Liver (tissue), 3 donors: ENCODE data around the gene IPO8.

ENCODE experiments used
- TF ChIP-seq, protein P1 (sequence below): fragments of 150-350 bp; IDR thresholded peaks from 2 replicates; pipeline ENCODE4 v1.5.1; 2017; ENCODE audit warnings: improper control_type of control experiment, low read depth, low read length; ENCODE audit not compliant: missing input control
- TF ChIP-seq, protein P2 (sequence below): IDR thresholded peaks from 2 replicates; pipeline ENCODE4 v1.6.1; 2016; ENCODE audit warnings: antibody characterized with exemption
- donor health status: healthy.
- donor health status: healthy.

DNA sequence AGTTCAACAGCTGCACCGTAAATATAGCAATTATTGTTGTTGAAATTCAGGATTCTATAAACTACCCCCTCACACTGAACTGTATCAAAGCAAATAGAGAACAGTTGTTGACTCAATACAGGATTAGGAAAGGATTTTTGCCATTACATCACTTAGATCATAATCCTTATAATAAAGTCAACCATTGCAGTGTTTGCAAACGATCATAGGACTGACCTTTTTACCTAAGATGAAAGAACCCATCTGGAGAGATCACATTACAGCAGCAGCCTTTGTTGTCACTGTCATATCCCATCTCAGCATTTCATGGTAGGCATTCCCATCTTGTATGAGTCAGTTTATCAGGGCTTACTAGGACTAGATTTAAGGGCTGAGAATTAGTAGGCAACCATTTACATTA, 96.1 kb downstream of the IPO8 start:
- TF ChIP-seq, protein P1, sequence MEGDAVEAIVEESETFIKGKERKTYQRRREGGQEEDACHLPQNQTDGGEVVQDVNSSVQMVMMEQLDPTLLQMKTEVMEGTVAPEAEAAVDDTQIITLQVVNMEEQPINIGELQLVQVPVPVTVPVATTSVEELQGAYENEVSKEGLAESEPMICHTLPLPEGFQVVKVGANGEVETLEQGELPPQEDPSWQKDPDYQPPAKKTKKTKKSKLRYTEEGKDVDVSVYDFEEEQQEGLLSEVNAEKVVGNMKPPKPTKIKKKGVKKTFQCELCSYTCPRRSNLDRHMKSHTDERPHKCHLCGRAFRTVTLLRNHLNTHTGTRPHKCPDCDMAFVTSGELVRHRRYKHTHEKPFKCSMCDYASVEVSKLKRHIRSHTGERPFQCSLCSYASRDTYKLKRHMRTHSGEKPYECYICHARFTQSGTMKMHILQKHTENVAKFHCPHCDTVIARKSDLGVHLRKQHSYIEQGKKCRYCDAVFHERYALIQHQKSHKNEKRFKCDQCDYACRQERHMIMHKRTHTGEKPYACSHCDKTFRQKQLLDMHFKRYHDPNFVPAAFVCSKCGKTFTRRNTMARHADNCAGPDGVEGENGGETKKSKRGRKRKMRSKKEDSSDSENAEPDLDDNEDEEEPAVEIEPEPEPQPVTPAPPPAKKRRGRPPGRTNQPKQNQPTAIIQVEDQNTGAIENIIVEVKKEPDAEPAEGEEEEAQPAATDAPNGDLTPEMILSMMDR, result no peak
- TF ChIP-seq, protein P2, sequence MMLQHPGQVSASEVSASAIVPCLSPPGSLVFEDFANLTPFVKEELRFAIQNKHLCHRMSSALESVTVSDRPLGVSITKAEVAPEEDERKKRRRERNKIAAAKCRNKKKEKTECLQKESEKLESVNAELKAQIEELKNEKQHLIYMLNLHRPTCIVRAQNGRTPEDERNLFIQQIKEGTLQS, result no peak
